ENCODE data around the gene MAN1B1. TPM values are rescaled to one million over a fixed set of nuclear protein-coding genes. Genes with fewer than 3 reads are reported as not detected.

Gene MAN1B1
- total and polyA plus RNA-seq, 2 of the 8 experiments (the other 6 are each of a cell fraction or from before 2014, with no cell fraction given), result 33.7 to 36.3 TPM

DNA sequence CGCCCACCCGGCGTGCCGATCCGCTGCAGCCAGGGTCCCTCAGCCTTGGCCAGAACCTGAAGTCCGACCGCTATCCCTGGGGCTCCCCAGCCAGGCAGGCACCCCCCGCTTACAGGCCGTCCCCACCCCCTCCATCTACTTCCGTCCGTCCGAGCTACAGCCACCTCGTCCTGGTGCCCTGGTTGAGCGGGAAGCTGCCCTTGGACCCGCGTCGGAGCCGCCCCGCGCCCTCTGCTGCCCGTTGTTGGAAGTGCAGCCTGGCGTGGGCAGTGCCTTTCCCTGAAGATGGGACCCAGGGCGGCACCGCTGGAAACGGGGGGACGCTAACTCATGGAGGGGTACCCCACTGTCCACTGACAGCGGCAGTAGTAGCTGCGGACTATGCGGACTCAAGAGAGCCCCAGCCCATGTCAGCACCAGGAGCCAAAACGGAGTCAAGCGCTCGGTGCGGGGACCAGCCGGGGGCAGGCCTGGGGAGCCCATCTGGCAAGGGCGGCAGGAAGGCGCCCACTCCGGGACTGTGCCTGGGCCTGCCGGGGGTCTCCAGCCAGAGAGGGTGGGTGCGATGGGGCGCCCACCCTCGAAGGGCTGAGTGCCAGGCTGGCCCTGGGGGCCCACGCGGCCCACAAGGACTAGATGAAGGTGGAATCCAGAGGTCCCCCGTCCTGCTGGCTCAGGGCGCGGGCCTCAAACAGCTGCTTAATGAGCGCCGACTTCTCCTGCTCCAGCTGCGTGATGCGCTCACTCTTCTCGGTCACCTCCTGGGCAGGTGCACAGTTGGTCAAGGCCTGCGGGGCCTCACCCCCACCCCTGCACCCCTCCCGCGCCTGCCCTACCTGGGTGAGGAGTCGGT is 22.5 kb upstream of the MAN1B1 start (continued):
- no peak for TF ChIP-seq SP1 (IDR thresholded peaks at IDR 0.05; ENCODE audit: low read depth, low read length)
- TF ChIP-seq CREB1 (IDR thresholded peaks at IDR 0.05), result peak; percentile 79
- no peak for TF ChIP-seq SIRT6 (IDR thresholded peaks at IDR 0.05; ENCODE audit: low read length)
- TF ChIP-seq SP4 (IDR thresholded peaks at IDR 0.05; ENCODE audit: low read length), result no peak
- no peak for TF ChIP-seq CHD2 (IDR thresholded peaks at IDR 0.05; ENCODE audit: low read length)
- TF ChIP-seq JUND (IDR thresholded peaks at IDR 0.05; ENCODE audit: low read length), result no peak
- no peak for TF ChIP-seq FOSL1 (IDR thresholded peaks at IDR 0.05; ENCODE audit: insufficient read depth, low read depth, low read length)
- TF ChIP-seq KDM5A (IDR thresholded peaks at IDR 0.05; ENCODE audit: low read length), result no peak
- TF ChIP-seq POLR2A (IDR thresholded peaks at IDR 0.05; ENCODE audit: control extremely low read depth in 1 of 2, low read depth in 2 of 2, low read length in 2 of 2), result no peak
- TF ChIP-seq BCL11A (IDR thresholded peaks at IDR 0.05; ENCODE audit: low read depth in 2 of 2, low read length in 2 of 2), result no peak
- TF ChIP-seq, protein P1, sequence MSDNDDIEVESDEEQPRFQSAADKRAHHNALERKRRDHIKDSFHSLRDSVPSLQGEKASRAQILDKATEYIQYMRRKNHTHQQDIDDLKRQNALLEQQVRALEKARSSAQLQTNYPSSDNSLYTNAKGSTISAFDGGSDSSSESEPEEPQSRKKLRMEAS (IDR thresholded peaks at IDR 0.05), result peak; percentile 65; the same call in 1 of the 2 replicates
- TF ChIP-seq GABPA (IDR thresholded peaks at IDR 0.05; ENCODE audit: borderline replicate concordance, insufficient read depth, low read length), result peak; percentile 72; the same call in 1 of the 2 replicates
- TF ChIP-seq SP2 (IDR thresholded peaks at IDR 0.05; ENCODE audit: low read length), result no peak
- TF ChIP-seq CTCF (IDR thresholded peaks at IDR 0.05; ENCODE audit: control extremely low read depth in 1 of 3, insufficient read depth in 1 of 3, low read depth in 1 of 3, low read length in 3 of 3), result peak in 2 of 3 experiments; percentile 88 to 95; a peak in 3 of 4 replicates
- TF ChIP-seq RXRA (IDR thresholded peaks at IDR 0.05; ENCODE audit: insufficient read depth, low read depth, low read length), result no peak
- TF ChIP-seq BRCA1 (IDR thresholded peaks at IDR 0.05; ENCODE audit: low read depth, low read length), result no peak
- no peak for TF ChIP-seq CTBP2 (IDR thresholded peaks at IDR 0.05; ENCODE audit: borderline replicate concordance, insufficient read depth, insufficient read length, low read length)
- no peak for TF ChIP-seq NRF1 (IDR thresholded peaks at IDR 0.05; ENCODE audit: low read depth, low read length)
- TF ChIP-seq, protein P2, sequence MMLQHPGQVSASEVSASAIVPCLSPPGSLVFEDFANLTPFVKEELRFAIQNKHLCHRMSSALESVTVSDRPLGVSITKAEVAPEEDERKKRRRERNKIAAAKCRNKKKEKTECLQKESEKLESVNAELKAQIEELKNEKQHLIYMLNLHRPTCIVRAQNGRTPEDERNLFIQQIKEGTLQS (IDR thresholded peaks at IDR 0.05; ENCODE audit: insufficient read depth, low read depth, low read length), result no peak
- peak; percentile 27; the same call in 1 of the 2 replicates for TF ChIP-seq YY1 (IDR thresholded peaks at IDR 0.05; ENCODE audit: low read depth, low read length)
- no peak for TF ChIP-seq JUN (IDR thresholded peaks at IDR 0.05; ENCODE audit: low read depth, low read length)
